ENCODE measurements around the gene BCL11B. TPM values are rescaled to one million over a fixed set of nuclear protein-coding genes. Genes with fewer than 3 reads are reported as not detected.

The BCL11B gene
- total RNA-seq, 2 experiments from 2014 or later: not detected

- H3K4me1 ChIP-seq (ENCODE audit: insufficient read depth, low read length, poor library complexity, severe bottlenecking): no peaks in the 10 kb centered on the region
- no TSS peak for BruUV-seq (replicated peaks)
- ChIA-PET CTCF (ENCODE audit: unreplicated experiment) (no interaction called here), POLR2A (interaction anchor here (1.2 kb wide), 1 partner anchor 11 kb away, joined by 5 read pairs; no protein-coding TSS in a partner anchor)
- no peak overlapping the region for H2AFZ ChIP-seq (ENCODE audit: low read length)
- no peaks in the 10 kb centered on the region for H3K36me3 ChIP-seq (ENCODE audit: insufficient read depth, low read length)
- H3K9me2 ChIP-seq (ENCODE audit: insufficient read depth, low read length): no peaks in the 10 kb centered on the region
- no peaks in the 10 kb centered on the region for H3K79me2 ChIP-seq (ENCODE audit: insufficient read depth, low read depth, low read length)
- no peaks in the 10 kb centered on the region for H4K20me1 ChIP-seq (ENCODE audit: insufficient read depth, low read length)
- no peaks in the 10 kb centered on the region for H3K9me3 ChIP-seq (ENCODE audit: low read length)
- no peak for TF ChIP-seq EZH2phosphoT487 (IDR thresholded peaks at IDR 0.05; ENCODE audit: borderline replicate concordance, low read depth, low read length)
- no peak for TF ChIP-seq CTCF (conservative IDR thresholded peaks at IDR 0.05; ENCODE audit: low read length)
- no peak overlapping the region for H3K4me2 ChIP-seq (ENCODE audit: low read length)
- intact Hi-C loops (cut with micrococcal nuclease; ENCODE audit: unreplicated experiment): no loop called here
- no peak overlapping the region for H3K27ac ChIP-seq (ENCODE audit: low read depth, low read length, poor library complexity, severe bottlenecking)
- H3K4me3 ChIP-seq (ENCODE audit: low read depth, low read length, poor library complexity, severe bottlenecking): no peak overlapping the region
- DNase-seq (ENCODE audit: low spot score): no peak
These were observed 8.2 kb upstream of the BCL11B start for GRCh38 chr14:99280066-99280731.

- Histone ChIP-seq H3K4me1 (ENCODE audit: insufficient read depth, low read length, poor library complexity, severe bottlenecking) (no peaks in the 10 kb centered on the region), H3K4me3 (ENCODE audit: low read depth, low read length, poor library complexity, severe bottlenecking) (no peak overlapping the region), H4K20me1 (ENCODE audit: insufficient read depth, low read length) (no peaks in the 10 kb centered on the region), H3K4me2 (ENCODE audit: low read length) (no peak overlapping the region), H2AFZ (ENCODE audit: low read length) (no peak overlapping the region), H3K27ac (ENCODE audit: low read depth, low read length, poor library complexity, severe bottlenecking) (no peak overlapping the region), H3K9me2 (ENCODE audit: insufficient read depth, low read length) (no peaks in the 10 kb centered on the region), H3K79me2 (ENCODE audit: insufficient read depth, low read depth, low read length) (no peaks in the 10 kb centered on the region), H3K36me3 (ENCODE audit: insufficient read depth, low read length) (no peaks in the 10 kb centered on the region), H3K9me3 (ENCODE audit: low read length) (no peaks in the 10 kb centered on the region)
- TF ChIP-seq CTCF (conservative IDR thresholded peaks at IDR 0.05; ENCODE audit: low read length) (no peak), EZH2phosphoT487 (IDR thresholded peaks at IDR 0.05; ENCODE audit: borderline replicate concordance, low read depth, low read length) (no peak)
- intact Hi-C loops (cut with micrococcal nuclease; ENCODE audit: unreplicated experiment): no loop called here
- no peak for DNase-seq (ENCODE audit: low spot score)
- POLR2A ChIA-PET: no interaction called here
- CTCF ChIA-PET (ENCODE audit: unreplicated experiment): no interaction called here
- no TSS peak for BruUV-seq (replicated peaks)
These were observed 6.8 kb upstream of the BCL11B start for GRCh38 chr14:99278836-99279235.

GRCh38 chr14:99277530-99277929, 5.5 kb upstream of the BCL11B start:
- ChIA-PET CTCF (ENCODE audit: unreplicated experiment) (no interaction called here), POLR2A (no interaction called here)
- H3K4me1 ChIP-seq (ENCODE audit: insufficient read depth, low read length, poor library complexity, severe bottlenecking): no peaks in the 10 kb centered on the region
- H4K20me1 ChIP-seq (ENCODE audit: insufficient read depth, low read length): no peaks in the 10 kb centered on the region
- BruUV-seq (replicated peaks): no TSS peak
- no peaks in the 10 kb centered on the region for H3K9me2 ChIP-seq (ENCODE audit: insufficient read depth, low read length)
- TF ChIP-seq CTCF (conservative IDR thresholded peaks at IDR 0.05; ENCODE audit: low read length): no peak
- no peak for TF ChIP-seq EZH2phosphoT487 (IDR thresholded peaks at IDR 0.05; ENCODE audit: borderline replicate concordance, low read depth, low read length)
- no peak overlapping the region for H3K4me3 ChIP-seq (ENCODE audit: low read depth, low read length, poor library complexity, severe bottlenecking)
- H3K79me2 ChIP-seq (ENCODE audit: insufficient read depth, low read depth, low read length): no peaks in the 10 kb centered on the region
- no peak overlapping the region for H3K27ac ChIP-seq (ENCODE audit: low read depth, low read length, poor library complexity, severe bottlenecking)
- no peak overlapping the region for H3K4me2 ChIP-seq (ENCODE audit: low read length)
- H3K9me3 ChIP-seq (ENCODE audit: low read length): no peaks in the 10 kb centered on the region
- DNase-seq (ENCODE audit: low spot score): no peak
- intact Hi-C loops (cut with micrococcal nuclease; ENCODE audit: unreplicated experiment): no loop called here
- no peaks in the 10 kb centered on the region for H3K36me3 ChIP-seq (ENCODE audit: insufficient read depth, low read length)
- H2AFZ ChIP-seq (ENCODE audit: low read length): no peak overlapping the region

Data from OCI-LY7 (cell line).